HG03139 (cell line): ENCODE data around the gene COX6A1.
"Not testable (repeated sequence)": the region's sequence is repeated elsewhere in the genome, so short reads cannot be mapped to it uniquely, and the experiment has no call there.

Experiments
- ATAC-seq: cut with Tn5 transposase; IDR thresholded peaks from one replicate; pipeline ENCODE4 v1.9.1; 2021; ENCODE audit not compliant: unreplicated experiment

The COX6A1 gene

DNA sequence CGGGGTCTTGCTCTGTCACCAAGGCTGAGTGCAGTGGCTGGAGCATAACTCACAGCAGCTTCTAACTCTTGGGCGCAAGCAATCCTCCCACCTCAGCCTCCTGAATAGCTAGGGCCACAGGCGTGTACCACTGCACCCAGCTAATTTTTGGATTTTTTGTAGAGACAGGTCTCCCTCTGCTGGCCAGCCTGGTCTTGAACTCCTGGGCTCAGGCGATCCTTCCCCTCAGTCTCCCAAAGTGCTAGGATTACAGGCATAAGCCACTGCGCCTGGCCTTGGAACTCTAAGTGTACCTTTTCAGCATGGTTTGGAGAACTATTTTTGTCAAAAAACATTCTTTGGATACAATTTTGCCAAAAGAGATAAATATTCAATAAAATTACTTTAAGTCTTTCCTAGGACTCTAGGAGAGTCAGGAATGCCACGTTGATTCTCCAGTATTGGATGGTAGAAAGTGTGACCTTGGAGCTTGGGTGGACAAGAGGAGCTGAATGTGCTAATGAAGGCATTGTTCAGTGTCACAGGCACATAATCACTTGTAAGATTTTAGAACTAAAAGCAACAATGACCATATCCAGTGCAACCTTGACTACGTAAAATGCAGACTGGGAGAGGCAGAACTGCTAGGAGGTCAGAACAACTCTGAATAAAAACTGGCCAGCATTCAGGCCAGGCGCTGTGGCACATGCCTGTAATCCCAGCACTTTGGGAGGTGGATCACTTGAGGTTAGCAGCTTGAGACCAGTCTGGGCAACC is 28.8 kb downstream of the COX6A1 start:
- no peak for ATAC-seq

DNA sequence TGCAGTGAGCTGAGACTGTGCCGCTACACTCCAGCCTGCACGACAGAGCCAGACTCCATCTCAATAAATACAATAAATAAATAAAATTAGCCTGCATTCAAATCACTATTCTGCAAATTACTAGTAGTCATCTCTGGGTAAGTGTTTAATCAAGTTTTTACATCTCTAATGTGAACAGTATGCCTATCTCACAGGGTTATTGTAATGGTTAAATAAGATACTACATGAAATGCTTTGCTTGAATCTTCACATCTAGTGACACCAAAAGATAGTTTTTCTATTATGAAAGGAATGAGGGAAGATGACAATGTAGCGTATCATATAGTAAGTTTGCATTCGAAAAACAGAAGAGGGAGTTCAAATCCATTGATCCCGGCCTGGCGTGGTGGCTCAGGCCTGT is 29.5 kb downstream of the COX6A1 start:
- ATAC-seq, result no peak

DNA sequence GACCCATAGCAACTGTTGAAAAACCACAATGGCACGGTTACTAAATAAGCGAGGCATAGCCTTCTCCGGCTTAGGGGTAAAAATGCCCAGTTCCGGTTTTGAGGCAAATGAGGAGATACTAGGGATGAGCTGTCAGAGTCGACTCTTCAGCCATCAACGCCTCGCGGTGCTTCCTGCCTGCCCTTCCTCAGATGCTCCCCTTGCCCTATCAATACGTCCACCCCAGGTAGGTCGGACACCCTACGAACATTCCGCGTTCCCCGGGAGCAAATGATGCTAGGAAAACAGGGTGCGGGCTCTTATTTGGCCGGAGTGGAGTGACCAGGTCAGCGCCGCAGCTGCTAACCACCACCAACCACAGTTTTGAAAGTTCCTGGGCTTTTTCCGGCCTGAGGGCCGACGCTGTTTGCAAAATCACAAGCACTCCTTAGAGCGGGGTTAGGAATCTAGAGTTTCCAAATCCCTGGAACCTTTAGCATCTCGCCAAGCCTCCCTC is 30.5 kb downstream of the COX6A1 start:
- no peak for ATAC-seq

DNA sequence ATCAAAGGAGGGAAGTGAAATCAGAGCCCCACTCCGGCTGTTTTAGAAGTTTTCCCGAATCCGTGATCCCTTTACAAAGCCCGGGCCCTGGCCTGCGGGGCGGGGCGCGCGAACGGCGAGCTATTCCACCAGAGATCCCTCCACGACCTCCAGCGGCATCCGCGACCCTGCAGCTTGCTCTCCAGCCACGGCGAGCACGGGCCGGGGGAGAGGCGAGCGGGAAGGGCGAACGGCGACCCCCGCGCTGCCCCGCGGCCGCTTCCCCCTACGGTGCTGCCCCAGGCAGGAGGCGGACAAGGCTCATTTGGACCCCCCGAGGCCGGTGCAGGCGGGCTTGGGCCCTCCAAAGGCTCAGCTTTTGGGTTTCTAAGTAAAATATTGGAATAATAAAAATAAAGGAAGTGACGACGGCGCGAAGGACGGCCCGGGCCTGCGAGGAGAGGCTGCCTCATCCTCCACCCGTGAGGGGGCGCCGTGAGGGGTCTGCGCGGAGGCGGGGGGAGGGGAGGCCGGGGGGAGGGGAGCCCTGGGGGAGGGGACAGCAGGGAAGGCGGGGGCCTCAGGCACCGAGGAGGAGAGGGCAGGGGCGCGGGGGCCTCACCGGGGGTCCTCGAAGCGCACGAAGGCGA is 31.0 kb downstream of the COX6A1 start:
- peak; percentile 17 for ATAC-seq

DNA sequence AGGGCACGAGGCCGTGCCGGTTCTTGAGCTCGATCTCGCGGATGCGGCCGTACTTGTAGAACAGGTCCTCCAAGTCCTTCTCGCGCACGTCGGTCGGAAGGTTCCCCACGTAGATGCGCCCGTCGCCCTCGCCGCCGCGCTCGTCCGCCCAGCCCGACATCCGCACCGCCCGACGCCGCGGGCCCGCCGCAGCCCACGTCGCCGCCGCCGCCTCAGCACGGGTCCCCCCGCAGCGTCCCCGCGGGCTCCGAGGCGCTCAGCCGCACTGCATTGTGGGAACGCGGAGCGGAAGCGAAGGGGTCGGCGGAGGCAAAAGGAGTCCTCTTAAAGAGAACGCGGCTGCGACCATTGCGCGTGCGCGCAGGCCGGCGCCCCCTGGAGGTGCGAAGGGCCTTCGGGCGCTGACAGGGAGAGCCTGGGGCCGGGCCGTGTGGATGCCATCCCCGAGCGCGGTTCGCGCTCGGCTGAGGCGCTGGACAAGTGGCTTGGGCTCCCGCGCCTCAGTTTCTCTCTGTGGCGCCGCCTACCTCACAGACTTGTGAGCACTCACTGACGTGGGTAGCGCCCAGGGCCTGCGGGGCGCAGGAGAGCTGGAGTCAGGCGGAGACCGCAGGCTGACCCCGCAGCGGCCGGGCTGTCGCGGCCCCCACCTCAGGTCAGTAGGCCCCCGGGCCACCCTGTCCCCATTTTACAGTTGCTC is 31.7 kb downstream of the COX6A1 start, which contains the start of gene SRSF9:
TSS of gene SRSF9 (minus strand) at position 299 of the 700 bp plus-strand sequence. CDS start at position 160, 139 bp downstream.
- peak; percentile 80 for ATAC-seq

DNA sequence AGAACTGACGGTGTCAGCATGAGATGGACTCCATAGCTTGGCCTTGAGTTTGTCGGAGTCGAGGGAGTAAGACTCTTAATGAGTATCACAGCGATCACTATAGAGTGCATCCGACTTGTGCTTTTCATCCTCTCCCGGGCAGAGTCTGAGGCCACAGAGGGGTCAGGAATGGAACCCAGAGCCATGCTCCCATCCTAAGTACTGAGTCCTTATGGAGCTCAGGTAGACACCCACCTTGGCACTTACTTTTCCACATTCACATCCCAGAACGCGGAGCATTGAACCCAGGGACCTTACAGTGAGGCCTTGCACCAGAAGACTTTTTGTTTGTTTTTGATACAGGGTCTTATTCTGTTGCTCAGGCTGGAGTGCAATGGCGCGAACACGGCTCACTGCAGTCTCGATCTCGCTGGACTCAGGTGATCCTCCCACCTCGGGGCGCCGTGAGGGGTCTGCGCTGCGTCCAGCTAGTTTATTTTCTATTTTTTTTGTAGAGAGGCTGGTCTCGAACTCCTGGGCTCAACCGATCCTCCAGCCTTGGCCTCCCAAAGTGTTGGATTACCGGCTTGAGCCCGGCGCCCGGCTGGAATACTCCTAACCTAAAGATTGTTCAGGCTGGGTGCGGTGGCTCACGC is 32.4 kb downstream of the COX6A1 start:
- ATAC-seq, result peak; percentile 23

DNA sequence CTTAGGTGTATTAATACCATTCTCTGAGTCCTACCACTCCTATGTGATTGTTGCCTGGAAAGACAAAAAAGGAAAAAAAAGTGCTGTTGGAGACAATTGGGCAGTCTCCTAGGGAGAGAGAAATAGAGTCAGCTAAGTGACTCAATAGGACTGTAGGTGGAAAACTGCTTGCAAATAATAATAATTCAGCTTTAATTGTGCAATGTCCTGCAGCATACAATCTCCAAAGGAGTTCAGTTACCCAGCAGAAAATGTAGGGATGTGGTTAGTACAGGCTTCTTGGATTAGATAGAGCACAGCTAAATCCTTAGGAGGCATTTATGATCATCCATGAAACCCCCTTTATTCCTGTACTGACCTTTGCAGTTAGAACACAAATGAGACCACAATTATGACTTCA is 34.6 kb downstream of the COX6A1 start:
- ATAC-seq, result no peak

DNA sequence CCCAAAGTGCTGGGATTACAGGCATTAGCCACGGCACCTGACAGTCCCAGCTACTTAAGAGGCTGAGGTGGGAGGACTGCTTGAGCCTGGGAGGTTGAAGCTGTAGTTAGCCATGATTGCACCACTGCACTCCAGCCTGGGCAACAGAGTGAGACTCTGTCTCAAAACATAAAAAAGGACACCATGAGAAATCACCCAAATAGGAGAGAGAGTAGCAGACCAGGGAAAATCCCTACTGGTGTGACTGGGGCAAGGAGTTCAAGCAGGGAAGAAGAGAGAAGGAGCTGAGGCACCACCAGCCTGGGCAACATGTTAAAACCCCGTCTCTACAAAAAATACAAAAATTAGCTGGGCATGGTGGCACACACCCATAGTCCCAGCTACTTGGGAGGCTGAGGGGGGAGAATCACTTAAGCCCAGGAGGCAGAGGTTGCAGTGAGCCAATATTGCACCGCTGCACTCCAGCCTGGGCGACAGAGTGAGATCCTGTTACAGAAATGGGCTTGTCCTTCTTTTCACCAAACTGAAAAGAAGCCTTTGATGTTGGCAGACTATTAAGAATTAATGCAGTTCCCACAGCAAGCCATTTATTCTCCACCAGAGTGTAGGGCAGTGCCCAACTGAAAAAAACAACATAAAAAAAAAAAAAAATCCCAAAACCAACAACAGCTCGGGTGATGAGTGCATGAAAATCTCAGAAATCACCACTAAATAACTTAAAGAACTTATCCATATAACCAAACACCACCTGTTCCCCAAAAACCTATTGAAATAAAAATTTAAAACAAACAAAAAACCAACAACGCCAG is 36.1 kb downstream of the COX6A1 start:
- no peak for ATAC-seq

DNA sequence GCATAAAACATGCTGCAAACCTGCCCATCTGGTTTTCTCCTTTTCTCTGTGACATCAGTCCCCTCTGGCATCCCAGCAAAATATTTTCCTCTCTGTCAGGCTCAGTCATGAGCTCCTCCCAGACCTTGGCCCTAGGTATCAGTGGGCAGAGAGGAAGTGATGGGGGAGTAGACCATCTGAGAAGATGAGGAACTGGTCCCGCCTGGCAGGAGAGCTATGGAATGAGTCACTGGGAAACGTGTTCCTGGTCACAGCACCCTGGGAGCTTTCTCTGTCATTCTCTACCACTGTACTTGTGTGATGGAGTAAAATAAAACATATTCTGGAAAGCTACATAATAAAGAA is 36.7 kb downstream of the COX6A1 start:
- no peak for ATAC-seq

DNA sequence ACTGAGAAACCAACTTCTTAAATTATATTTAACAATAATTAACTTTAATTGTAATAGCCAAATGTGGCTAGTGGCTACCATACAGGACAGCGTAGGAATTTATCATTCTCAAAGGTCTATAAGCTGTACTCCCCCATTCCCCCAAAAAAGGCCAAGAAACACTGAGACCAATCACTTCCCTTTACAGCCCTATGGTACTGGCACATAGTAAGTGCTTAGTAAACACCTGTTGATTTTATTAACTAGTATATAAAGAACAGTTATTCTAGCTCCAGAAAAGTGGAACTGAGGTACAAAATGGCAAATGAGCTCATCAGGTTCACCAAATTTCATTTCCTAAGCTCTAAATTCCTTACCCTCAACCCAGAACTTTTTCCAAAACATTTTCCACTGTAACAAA is 37.7 kb downstream of the COX6A1 start:
- ATAC-seq, result no peak

DNA sequence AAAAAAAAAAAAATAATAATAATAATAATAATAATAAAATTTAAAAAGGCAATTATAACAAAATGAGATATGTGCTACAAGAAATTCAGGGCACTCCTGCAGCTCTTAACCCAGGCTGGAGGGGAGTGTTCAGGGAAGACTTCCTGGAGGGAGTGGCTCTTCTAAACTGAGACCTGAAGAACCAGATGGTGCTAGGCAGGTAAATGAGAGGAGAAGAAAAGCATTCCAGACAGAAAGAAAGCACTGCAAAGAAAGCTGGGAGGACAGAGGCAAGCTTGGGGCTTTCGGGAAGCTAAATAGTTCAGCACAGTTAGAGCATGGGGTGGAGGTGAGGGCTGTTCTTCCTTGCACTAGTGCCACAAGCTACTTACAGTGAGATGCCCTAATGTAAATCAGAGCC is 41.5 kb downstream of the COX6A1 start:
- ATAC-seq, result no peak

DNA sequence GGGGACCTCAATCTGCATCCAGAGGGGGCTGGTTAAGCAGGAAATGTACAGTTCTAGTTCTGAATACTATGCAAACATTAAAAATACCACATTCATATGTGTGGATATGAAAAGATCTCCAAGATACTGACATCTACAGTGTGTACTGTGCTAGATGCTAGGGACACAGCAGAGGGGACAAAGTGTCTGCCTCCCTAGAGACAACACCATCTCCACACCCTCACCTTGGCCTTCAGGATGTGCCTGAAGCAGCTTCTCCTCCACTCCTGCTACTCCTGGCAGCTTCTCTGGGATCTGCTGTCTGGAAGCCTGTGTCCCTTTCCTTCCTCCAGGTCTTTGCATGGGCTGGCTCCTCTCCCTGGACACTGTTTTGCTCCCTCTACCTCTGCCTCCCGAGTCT is 42.3 kb downstream of the COX6A1 start:
- ATAC-seq, result no peak

DNA sequence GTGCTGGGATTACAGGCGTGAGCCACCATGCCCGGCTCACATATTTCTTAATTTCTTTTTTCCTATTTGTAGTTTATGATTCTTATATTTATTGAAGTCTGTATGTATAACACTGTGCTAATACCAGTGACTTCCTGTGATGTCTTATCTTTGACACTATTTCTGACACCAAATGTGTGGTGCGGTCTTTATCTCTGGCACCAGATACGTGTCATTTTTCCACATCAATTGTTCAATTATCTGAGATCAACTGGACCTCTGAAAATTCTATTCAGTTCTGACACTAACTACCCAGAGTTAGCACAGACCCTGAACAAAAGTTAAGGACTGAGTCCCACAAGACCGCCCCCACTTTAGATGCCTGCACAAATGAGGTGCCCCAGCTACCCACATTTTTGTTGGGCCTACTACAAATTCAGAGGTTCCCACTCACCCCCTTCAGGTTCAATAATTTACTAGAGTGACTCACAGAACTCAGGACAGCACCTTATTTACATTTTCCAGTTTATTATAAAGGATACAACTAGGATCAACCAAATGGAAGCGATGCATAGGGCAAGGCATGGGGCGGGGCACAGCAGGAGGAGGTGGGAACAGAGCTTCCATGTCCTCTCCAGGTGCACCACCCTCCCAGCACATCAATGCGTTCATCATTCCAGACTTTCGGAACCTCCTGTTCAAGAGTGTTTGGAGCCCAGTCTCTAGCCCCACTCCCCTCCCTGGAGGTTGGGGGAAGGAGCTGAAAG is 43.3 kb downstream of the COX6A1 start:
- no peak for ATAC-seq

DNA sequence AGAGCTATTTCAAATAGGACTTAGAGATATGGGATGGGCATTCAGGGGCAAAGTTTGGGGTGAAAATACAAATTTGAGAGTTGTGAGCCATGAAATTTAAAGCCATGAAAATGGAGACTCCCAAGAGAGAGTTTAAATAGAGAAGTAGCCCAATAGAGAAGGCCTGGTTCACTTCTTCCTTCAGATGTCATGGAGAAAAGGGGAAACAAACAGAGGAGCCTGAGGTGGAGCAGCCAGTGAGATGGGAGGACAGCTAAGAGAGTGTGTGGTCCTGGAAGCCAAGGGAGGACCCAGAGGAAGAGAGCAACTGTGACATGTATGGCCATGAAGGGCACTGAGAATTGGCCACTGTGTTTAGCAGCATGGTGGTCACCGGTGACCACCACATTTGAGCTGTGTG is 45.7 kb downstream of the COX6A1 start:
- no peak for ATAC-seq

DNA sequence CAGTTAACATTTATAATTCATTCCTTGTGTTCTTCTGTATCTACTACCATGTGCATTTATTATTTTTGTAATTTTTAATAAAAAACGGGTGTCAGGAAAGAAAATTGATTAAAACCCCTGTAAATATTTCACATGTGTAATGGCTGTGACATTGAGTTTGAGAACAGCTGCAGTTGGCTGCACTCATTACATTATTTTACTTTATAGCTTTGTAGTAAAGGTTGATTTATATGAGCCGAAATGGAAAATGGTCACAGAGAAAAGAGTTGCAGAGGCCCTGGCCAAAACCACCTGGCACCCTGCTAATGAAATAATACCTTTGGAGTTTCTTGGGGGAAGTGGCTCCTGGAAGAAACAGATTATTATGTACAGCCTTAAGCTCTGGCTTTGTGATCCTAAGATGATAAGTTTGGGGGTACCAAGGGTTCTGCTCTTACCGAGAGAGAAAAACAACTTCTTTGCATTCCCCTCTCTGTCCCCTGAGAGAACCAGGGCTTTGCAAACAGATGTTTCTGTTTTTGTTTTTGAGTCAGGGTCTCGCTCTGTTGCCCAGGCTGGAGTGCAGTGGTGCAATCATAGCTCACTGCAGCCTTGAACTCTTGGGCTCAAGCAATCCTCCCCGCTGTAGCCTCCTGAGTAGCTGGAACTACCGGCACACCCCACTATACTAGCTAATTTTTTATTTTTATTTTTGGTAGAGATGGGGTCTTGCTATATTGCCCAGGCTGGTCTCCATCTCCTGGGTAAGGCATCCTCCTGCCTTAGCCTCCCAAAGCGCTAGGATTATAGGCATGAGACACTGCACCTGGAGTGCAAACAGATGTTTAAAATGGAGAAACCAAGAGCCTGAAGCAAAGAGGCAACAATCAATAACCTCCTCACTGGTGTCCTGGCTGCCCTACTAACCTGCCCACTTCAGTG is 48.3 kb downstream of the COX6A1 start:
- ATAC-seq, result no peak

DNA sequence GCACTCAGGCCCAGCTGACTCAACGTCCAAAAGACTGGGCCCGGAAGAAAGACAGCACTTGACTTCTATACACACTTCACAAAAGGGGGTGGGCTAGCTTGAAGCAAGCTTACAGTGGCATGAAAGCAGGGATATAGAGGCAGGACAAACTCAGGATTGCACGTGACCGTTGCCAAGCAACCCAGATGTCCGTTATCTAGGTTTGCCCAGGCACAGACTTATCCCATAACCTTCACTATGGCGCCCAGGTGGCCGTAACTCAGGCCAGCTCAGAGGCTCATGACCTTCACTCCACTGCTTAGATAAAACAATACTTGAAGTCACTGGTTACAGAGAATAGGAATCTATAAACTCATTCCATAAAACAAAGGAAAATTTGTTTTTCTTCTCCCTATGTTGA is 49.6 kb downstream of the COX6A1 start:
- ATAC-seq, result not testable (repeated sequence)

DNA sequence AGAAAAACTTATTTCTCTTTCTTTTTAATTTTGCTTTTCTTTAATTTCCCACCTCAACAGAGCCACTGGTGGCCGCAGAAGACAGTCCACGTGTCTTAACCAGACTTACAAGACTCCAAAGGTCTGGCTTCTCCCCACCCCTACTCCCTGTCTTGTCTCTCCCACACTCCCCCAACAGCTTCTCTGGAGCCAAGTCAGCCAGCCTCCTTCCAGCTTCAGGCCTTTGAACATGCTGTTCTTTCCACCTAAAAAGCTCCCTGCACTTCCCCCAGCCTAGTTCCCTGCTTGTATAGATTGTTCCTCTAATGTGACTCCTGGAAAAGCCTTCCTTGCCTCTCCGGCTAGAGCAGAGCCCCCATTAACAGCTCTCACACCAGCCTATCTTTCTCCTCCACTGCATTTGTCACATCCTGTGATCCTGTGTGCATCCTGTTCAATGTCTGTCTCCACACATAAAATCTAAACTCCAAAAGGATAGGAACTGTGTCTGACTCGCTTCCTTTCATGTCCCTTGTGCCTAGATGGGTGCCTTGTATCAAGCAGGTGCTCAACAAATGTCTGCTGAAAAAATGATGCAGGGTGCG is 50.2 kb downstream of the COX6A1 start:
- no peak for ATAC-seq

DNA sequence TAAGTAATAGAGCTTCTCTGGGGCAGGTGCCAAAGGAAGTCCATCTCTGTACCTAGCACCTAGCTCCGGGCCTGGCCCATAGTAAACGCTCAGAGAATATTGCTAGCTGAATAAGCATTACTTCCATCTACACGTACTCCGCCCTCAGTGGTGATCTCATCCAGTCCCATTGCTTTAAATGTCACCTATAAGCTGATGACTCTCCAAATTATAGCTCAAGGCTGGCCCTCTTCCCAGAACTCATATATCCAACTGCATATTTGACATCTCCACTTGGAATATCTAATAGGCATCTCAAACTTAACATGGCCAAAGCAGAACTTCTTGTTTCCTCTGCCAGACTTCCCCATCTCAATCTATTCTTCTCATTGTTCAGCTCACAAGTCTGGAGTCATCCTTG is 51.1 kb downstream of the COX6A1 start:
- no peak for ATAC-seq

DNA sequence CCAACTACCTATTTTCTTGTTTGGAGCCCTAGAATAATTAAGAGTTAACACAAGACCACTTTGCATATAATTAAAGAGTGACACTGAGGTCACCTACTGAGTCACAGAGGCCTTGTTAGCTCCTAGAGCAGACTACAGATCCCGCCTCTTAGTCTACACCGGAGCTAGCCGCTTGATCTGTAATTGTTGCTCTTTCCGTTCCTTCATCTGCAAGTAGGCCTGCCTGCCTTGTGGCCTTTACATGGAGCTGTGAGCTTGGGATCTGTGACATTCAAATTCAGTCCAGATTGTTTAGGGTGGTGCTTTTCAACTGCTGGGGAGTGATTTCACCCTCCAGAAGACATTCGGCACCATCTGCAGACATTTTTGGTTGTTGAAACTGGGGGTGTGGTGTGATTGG is 52.4 kb downstream of the COX6A1 start:
- ATAC-seq, result no peak
